BLaER1 (cell line): ENCODE measurements around the gene TENM3.

Experiments
- H3K27ac ChIP-seq: shearing (Covaris generic); formaldehyde crosslinking; 2 replicates; pipeline ENCODE4 v1.8.1; 2022
- H3K27me3 ChIP-seq: shearing (Covaris generic); formaldehyde crosslinking; 2 replicates; pipeline ENCODE4 v1.8.1; 2022
- H3K36me3 ChIP-seq: shearing (Covaris generic); formaldehyde crosslinking; 2 replicates; pipeline ENCODE4 v1.8.1; 2022
- H3K4me1 ChIP-seq: shearing (Covaris generic); formaldehyde crosslinking; 2 replicates; pipeline ENCODE4 v1.8.1; 2022
- H3K4me2 ChIP-seq: shearing (Covaris generic); formaldehyde crosslinking; 2 replicates; pipeline ENCODE4 v1.8.1; 2022
- H3K4me3 ChIP-seq: shearing (Covaris generic); formaldehyde crosslinking; 2 replicates; pipeline ENCODE4 v1.8.1; 2022
- H3K9ac ChIP-seq: shearing (Covaris generic); formaldehyde crosslinking; 2 replicates; pipeline ENCODE4 v1.8.1; 2022
- H3K9me3 ChIP-seq: shearing (Covaris generic); formaldehyde crosslinking; 2 replicates; pipeline ENCODE4 v1.8.1; 2022
- H4K20me1 ChIP-seq: shearing (Covaris generic); formaldehyde crosslinking; 2 replicates; pipeline ENCODE4 v1.8.1; 2022
- Cebpa-rat ChIP-seq: shearing (Covaris generic); IDR thresholded peaks from 2 replicates; pipeline ENCODE4 v1.8.1; 2022

TENM3 gene

DNA sequence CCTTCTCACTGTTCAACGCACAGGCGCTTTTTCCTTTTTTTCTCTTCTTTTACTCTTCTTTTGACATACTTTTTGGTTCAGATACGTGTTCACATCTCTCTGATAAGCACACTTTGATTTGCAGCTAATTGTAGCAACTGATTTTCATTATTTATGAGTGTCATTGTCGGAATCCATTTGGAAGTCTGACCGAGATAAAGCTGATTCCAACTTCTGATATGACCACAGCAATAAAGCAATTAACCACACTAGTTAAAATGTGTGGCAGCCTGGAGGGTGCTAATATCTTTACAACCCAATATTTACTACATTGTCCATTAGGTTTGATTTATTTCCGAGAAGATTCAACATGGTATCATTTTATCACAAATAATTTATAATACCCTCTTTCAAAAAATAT, 101.8 kb downstream of the TENM3 start:
- no peaks in the 10 kb centered on the region for H3K4me1 ChIP-seq
- no peak overlapping the region for H3K9ac ChIP-seq
- no peak overlapping the region for H3K4me3 ChIP-seq
- no peaks in the 10 kb centered on the region for H3K36me3 ChIP-seq
- 0 out of 2 replicates have a peak, but pooled peaks cover 1% of the 10 kb centered on the region for H3K9me3 ChIP-seq
- no peaks in the 10 kb centered on the region for H4K20me1 ChIP-seq
- H3K4me2 ChIP-seq, result no peak overlapping the region
- TF ChIP-seq Cebpa-rat, result no peak
- no peaks in the 10 kb centered on the region for H3K27me3 ChIP-seq
- H3K27ac ChIP-seq, result no peak overlapping the region

DNA sequence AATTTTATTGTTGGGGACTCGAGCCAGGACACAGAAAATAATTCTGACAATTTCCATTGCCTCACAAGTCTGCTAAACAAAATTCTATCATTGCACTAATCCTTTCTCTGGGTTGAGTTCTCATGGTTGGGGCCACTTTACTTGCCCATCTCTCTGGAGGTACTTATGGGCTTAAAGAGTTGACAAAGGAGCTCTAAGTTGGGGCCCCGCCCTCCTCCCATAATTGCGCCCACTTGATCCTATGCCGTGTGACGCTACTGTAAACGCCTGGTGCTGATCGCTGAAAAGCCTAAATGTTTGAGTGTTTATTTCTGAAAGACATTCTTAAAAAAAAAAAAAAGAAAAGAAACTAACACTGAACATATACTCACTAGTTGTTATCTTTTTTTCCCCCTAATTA, 103.0 kb downstream of the TENM3 start:
- Histone ChIP-seq H3K4me2 (no peak overlapping the region), H3K27ac (no peak overlapping the region), H3K4me3 (no peak overlapping the region), H3K27me3 (no peaks in the 10 kb centered on the region), H4K20me1 (no peaks in the 10 kb centered on the region), H3K4me1 (no peaks in the 10 kb centered on the region), H3K9ac (no peak overlapping the region), H3K36me3 (no peaks in the 10 kb centered on the region), H3K9me3 (no peaks in the 10 kb centered on the region)
- TF ChIP-seq Cebpa-rat, result no peak

DNA sequence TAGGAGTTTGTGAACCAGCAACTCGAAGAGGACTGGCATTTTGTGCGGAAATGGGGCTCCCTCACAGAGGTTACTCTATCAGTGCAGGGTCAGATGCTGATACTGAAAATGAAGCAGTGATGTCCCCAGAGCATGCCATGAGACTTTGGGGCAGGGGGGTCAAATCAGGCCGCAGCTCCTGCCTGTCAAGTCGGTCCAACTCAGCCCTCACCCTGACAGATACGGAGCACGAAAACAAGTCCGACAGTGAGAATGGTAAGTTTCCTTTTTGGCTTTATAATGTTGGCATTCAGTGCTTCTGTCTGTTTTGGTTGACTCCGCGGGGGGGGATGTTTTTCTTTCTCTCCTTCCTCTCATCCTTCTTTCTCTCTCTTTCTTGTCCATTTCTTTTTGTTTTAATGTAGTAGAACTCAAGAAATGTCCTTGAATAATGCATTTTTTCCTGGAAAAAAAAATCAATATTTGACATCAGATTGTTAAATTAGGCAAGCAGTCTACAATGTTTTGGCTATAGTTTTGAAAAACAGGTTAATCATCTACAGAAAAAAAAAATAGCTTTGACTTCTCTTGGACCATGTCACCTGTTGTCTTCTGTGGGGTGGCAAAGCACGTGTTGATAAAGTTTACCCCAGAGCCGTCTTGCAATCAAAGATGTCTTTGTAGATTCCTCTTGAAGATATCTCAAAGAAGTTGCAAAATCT, 103.6 kb downstream of the TENM3 start:
- Histone ChIP-seq H3K4me3 (no peak overlapping the region), H3K4me2 (no peak overlapping the region), H3K9me3 (no peaks in the 10 kb centered on the region), H3K36me3 (no peaks in the 10 kb centered on the region), H3K9ac (no peak overlapping the region), H3K27ac (no peak overlapping the region), H3K27me3 (no peaks in the 10 kb centered on the region), H3K4me1 (no peaks in the 10 kb centered on the region), H4K20me1 (no peaks in the 10 kb centered on the region)
- TF ChIP-seq Cebpa-rat, result no peak

DNA sequence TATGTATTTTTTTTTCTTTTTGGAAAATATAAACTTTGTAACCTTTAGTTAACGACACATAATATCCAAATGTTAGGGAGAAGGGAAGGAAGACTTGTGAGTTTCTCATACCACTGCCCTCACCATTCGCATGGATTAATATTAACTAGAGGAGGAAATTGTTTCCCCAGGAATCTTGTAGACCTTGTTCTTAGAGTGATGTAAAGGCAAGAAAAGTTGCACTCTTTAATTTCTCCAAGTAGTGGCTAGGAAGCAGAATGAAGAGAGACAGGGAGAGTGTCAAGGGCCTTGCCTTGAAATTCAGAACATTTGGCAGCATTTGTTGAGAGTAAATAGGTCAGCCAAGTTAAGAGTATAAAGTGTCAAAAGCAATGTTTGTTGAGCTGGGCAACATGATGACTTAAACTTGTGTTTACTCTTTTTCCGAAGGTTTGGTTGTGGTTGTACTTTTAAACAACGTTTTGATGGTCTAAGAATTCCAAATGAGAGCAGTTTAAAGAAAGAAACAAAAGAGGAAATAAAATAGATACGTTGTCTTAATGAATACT, 105.7 kb downstream of the TENM3 start:
- H4K20me1 ChIP-seq, result no peaks in the 10 kb centered on the region
- no peaks in the 10 kb centered on the region for H3K27me3 ChIP-seq
- no peak overlapping the region for H3K9ac ChIP-seq
- TF ChIP-seq Cebpa-rat, result no peak
- H3K4me2 ChIP-seq, result no peak overlapping the region
- H3K4me1 ChIP-seq, result no peaks in the 10 kb centered on the region
- H3K36me3 ChIP-seq, result no peaks in the 10 kb centered on the region
- H3K4me3 ChIP-seq, result no peak overlapping the region
- no peaks in the 10 kb centered on the region for H3K9me3 ChIP-seq
- no peak overlapping the region for H3K27ac ChIP-seq

DNA sequence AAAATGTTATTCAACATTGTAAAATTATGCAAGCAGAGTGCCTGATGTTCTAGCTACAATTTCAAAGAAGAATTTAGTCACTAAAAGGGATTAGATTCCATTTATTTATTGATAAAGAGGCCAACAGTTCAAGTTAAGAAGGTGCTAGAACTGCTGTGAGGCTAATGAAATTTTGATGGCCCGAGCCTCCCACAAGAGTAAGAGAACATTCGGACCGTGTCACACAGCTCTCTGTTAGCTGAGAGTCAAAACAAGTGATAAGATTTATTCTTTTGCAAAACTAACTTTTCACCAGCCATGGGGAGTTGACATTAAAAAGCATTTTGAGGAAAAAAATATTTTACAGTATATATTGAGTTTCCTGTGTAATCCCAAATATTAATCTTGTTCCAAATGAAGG, 106.8 kb downstream of the TENM3 start:
- Histone ChIP-seq H4K20me1 (no peaks in the 10 kb centered on the region), H3K27me3 (no peaks in the 10 kb centered on the region), H3K36me3 (no peaks in the 10 kb centered on the region), H3K9me3 (no peaks in the 10 kb centered on the region), H3K27ac (no peak overlapping the region), H3K4me3 (no peak overlapping the region), H3K9ac (no peak overlapping the region), H3K4me2 (no peak overlapping the region), H3K4me1 (peaks cover 6% of the 10 kb centered on the region)
- no peak for TF ChIP-seq Cebpa-rat

DNA sequence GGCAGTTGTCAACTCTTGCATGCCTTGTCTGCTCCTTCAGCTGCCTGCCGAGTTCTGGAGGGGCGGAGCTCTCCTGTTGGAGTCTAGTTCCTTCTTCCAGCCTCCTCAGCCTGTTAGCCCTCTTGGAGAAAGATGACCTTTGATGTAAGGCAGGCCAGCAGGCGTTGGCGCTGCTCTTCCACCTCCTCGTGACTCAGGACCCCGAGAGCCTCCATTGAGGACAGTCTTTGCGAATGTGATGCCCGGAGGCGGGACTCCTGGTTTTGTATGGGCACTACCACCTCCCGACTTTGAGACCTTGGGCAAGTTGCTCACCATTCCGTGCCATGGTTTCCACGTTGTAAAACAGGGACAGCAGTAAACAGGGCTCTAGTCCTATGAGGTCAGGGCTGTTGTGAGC, 108.3 kb downstream of the TENM3 start:
- Histone ChIP-seq H4K20me1 (no peaks in the 10 kb centered on the region), H3K4me1 (peaks cover 9% of the 10 kb centered on the region)

DNA sequence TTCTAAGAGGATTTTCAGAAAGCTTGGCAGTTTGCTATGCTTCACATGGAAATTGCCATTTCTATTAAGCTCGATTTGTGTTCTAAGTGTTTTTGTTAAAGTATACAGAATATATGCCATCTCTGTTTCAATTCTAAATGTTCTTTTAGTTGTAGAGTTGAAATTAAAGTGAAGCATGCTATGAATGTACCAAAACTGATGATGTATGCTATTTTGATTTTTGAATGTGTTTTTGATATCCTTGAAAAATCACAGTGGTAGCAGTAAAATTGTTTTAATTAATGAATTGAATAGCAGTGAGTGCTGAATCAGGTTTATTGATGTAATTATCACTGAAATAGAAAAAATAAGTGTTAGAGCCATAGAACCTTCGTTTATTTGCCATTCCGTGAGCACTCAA, 110.9 kb downstream of the TENM3 start:
- Histone ChIP-seq H3K27ac (no peak overlapping the region), H3K4me2 (no peak overlapping the region), H3K9ac (no peak overlapping the region), H3K9me3 (no peaks in the 10 kb centered on the region), H3K36me3 (no peaks in the 10 kb centered on the region), H3K27me3 (no peaks in the 10 kb centered on the region), H4K20me1 (no peaks in the 10 kb centered on the region), H3K4me1 (peaks cover 9% of the 10 kb centered on the region), H3K4me3 (no peak overlapping the region)
- TF ChIP-seq Cebpa-rat, result no peak

More for the DNA sequence above, 108.3 kb downstream of the TENM3 start:
- Histone ChIP-seq H3K4me3 (no peak overlapping the region), H3K9ac (no peak overlapping the region), H3K9me3 (no peaks in the 10 kb centered on the region), H3K27me3 (no peaks in the 10 kb centered on the region), H3K4me2 (no peak overlapping the region), H3K27ac (no peak overlapping the region), H3K36me3 (no peaks in the 10 kb centered on the region)
- TF ChIP-seq Cebpa-rat, result no peak

DNA sequence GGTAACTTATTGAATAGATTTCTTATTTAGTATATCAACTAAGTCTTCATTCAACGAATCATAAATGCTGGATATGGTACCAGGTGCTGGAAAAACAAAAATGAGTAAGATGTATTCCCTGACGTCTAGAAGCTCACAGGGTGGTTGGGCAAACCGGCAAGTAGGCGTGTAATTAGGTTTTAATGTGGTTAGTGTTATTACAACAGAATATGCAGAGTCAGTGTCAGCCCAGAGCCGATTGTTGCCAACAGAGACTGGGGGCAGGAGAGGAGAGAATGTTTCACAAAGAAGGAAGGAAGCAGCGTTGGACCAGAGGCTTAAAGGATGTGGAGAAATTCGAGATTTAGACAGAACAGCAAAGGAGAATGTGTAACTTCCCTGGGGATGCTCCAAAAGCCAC, 111.7 kb downstream of the TENM3 start:
- no peak overlapping the region for H3K9ac ChIP-seq
- no peak overlapping the region for H3K27ac ChIP-seq
- H4K20me1 ChIP-seq, result no peaks in the 10 kb centered on the region
- no peaks in the 10 kb centered on the region for H3K9me3 ChIP-seq
- no peak for TF ChIP-seq Cebpa-rat
- no peak overlapping the region for H3K4me3 ChIP-seq
- peak overlapping the region; percentile 30 for H3K4me2 ChIP-seq
- H3K36me3 ChIP-seq, result no peaks in the 10 kb centered on the region
- peaks cover 9% of the 10 kb centered on the region for H3K4me1 ChIP-seq
- H3K27me3 ChIP-seq, result no peaks in the 10 kb centered on the region

DNA sequence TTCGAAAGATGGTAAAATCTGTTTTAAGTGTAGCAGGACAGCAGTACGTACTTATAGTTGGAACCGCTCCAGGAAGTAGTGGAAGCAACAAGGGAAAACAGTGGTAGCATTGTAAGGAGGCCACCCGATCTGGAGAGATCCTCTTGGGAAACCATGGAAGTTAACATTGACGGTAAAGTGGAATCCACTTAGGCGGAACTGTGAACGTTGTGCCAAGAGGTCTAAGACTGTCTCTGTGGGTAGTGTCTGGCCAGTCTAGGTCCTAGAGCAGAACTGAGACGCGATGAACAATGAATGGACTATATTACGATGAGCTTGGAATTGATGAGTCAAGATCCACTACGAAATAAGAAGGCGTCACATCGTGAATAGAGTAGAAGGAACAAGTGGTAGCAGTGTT, 124.0 kb downstream of the TENM3 start:
- H3K4me2 ChIP-seq, result no peak overlapping the region
- H3K27me3 ChIP-seq, result no peaks in the 10 kb centered on the region
- H3K36me3 ChIP-seq, result no peaks in the 10 kb centered on the region
- no peak for TF ChIP-seq Cebpa-rat
- H3K27ac ChIP-seq, result no peak overlapping the region
- no peak overlapping the region for H3K9ac ChIP-seq
- H4K20me1 ChIP-seq, result no peaks in the 10 kb centered on the region
- H3K4me3 ChIP-seq, result no peak overlapping the region
- no peaks in the 10 kb centered on the region for H3K9me3 ChIP-seq
- H3K4me1 ChIP-seq, result 0 out of 2 replicates have a peak, but pooled peaks cover 4% of the 10 kb centered on the region

DNA sequence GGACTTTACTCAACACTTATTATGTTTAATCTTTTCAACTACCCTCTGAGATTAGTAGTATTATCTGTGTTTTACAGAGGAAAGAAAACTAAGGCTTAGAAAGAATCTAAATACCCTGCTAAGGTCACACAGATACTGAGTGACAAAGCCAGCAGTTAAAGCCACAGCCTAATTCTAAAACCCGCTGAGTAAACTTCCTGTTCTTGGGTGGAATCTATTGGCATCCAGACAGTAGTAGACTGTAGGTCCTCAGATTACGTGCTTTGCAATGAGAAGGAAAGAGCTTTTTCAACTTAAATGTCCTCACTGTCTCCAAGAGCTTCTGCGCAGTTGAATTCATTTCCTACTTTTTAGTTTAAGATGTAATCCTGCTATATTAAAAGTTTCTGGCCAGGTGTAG, 126.0 kb downstream of the TENM3 start:
- no peaks in the 10 kb centered on the region; the same call in 1 of the 2 replicates for H3K36me3 ChIP-seq
- no peak overlapping the region for H3K9ac ChIP-seq
- no peaks in the 10 kb centered on the region; the same call in 1 of the 2 replicates for H3K9me3 ChIP-seq
- H3K4me2 ChIP-seq, result no peak overlapping the region
- no peak overlapping the region for H3K4me3 ChIP-seq
- H3K27ac ChIP-seq, result no peak overlapping the region
- no peaks in the 10 kb centered on the region for H3K27me3 ChIP-seq
- 0 out of 2 replicates have a peak, but pooled peaks cover 4% of the 10 kb centered on the region for H3K4me1 ChIP-seq
- TF ChIP-seq Cebpa-rat, result no peak
- no peaks in the 10 kb centered on the region for H4K20me1 ChIP-seq
